ENCODE results near the gene ASB18.

GRCh38 chr2:236167297-236168109 is 96.7 kb downstream of the ASB18 start:
- TF ChIP-seq CTCF (IDR thresholded peaks at IDR 0.05; ENCODE audit: extremely low read depth in 1 of 2, insufficient read depth in 1 of 2, low read depth in 1 of 2, low read length in 2 of 2): peak; percentile 14 to 50
- TF ChIP-seq POLR2A (IDR thresholded peaks at IDR 0.05; ENCODE audit: low read depth, low read length): no peak
- no peak for TF ChIP-seq JUN (IDR thresholded peaks at IDR 0.05; ENCODE audit: borderline replicate concordance, insufficient read depth, insufficient read length, low read depth)
- TF ChIP-seq POLR2AphosphoS5 (IDR thresholded peaks at IDR 0.05; ENCODE audit: insufficient read depth, low read depth, low read length): no peak
- TF ChIP-seq MAX (IDR thresholded peaks at IDR 0.05; ENCODE audit: insufficient read depth, insufficient read length): no peak
- TF ChIP-seq EZH2 (IDR thresholded peaks at IDR 0.05; ENCODE audit: borderline replicate concordance, low read depth, low read length, severe bottlenecking): no peak

Measured in endothelial cell of umbilical vein (primary cell).